ENCODE results near the gene PRKCB. TPM values are rescaled to one million over a fixed set of nuclear protein-coding genes. Genes with fewer than 3 reads are reported as not detected.
A peak's percentile ranks its signal among the peaks of the same experiment; 100 is the strongest.

Gene PRKCB
- total RNA-seq, 2 experiments from 2014 or later: 21.0 to 51.6 TPM

GRCh38 chr16:24255456-24256371, 419.9 kb downstream of the PRKCB start, which contains the start of gene CACNG3:
Gene CACNG3, plus strand, starts transcription at chr16:24256335. Its CDS starts 420 bp downstream, at chr16:24256755.
- TF ChIP-seq EZH2phosphoT487 (IDR thresholded peaks at IDR 0.05; ENCODE audit: borderline replicate concordance, low read depth, low read length) (no peak), CTCF (conservative IDR thresholded peaks at IDR 0.05; ENCODE audit: low read length) (no peak)
- Histone ChIP-seq H3K4me1 (ENCODE audit: insufficient read depth, low read length, poor library complexity, severe bottlenecking) (peaks cover 23% of the 10 kb centered on the region), H3K36me3 (ENCODE audit: insufficient read depth, low read length) (no peaks in the 10 kb centered on the region), H3K9me2 (ENCODE audit: insufficient read depth, low read length) (no peaks in the 10 kb centered on the region), H4K20me1 (ENCODE audit: insufficient read depth, low read length) (no peaks in the 10 kb centered on the region), H3K27ac (ENCODE audit: low read depth, low read length, poor library complexity, severe bottlenecking) (no peak within 1 kb of the TSS), H3K4me3 (ENCODE audit: low read depth, low read length, poor library complexity, severe bottlenecking) (no peak within 1 kb of the TSS), H3K4me2 (ENCODE audit: low read length) (no peak within 1 kb of the TSS), H3K79me2 (ENCODE audit: insufficient read depth, low read depth, low read length) (no peaks in the 10 kb centered on the region), H2AFZ (ENCODE audit: low read length) (no peak within 1 kb of the TSS), H3K9me3 (ENCODE audit: low read length) (no peaks in the 10 kb centered on the region)
- intact Hi-C loops (cut with micrococcal nuclease; ENCODE audit: unreplicated experiment): loop anchor here (10.0 kb wide), 1 partner anchor 249 kb away; no protein-coding TSS in a partner anchor
- BruUV-seq (replicated peaks): no TSS peak
- POLR2A ChIA-PET: interaction anchor here (0.7 to 1.5 kb wide), 2 partner anchors 10 to 162 kb away, joined by 3 read pairs; no protein-coding TSS in a partner anchor
- CTCF ChIA-PET (ENCODE audit: unreplicated experiment): interaction anchor here (1.6 kb wide), 1 partner anchor 185 kb away, joined by 6 read pairs; no protein-coding TSS in a partner anchor
- peak; percentile 37 for DNase-seq (ENCODE audit: low spot score)

GRCh38 chr16:24257958-24258357, 422.2 kb downstream of the PRKCB start:
- Histone ChIP-seq H3K9me2 (ENCODE audit: insufficient read depth, low read length) (no peaks in the 10 kb centered on the region), H4K20me1 (ENCODE audit: insufficient read depth, low read length) (no peaks in the 10 kb centered on the region), H3K4me3 (ENCODE audit: low read depth, low read length, poor library complexity, severe bottlenecking) (no peak overlapping the region), H2AFZ (ENCODE audit: low read length) (no peak overlapping the region), H3K4me1 (ENCODE audit: insufficient read depth, low read length, poor library complexity, severe bottlenecking) (peaks cover under 1% of the 10 kb centered on the region), H3K36me3 (ENCODE audit: insufficient read depth, low read length) (no peaks in the 10 kb centered on the region), H3K4me2 (ENCODE audit: low read length) (no peak overlapping the region), H3K79me2 (ENCODE audit: insufficient read depth, low read depth, low read length) (no peaks in the 10 kb centered on the region), H3K9me3 (ENCODE audit: low read length) (no peaks in the 10 kb centered on the region), H3K27ac (ENCODE audit: low read depth, low read length, poor library complexity, severe bottlenecking) (no peak overlapping the region)
- DNase-seq (ENCODE audit: low spot score): no peak
- ChIA-PET CTCF (ENCODE audit: unreplicated experiment) (no interaction called here), POLR2A (no interaction called here)
- intact Hi-C loops (cut with micrococcal nuclease; ENCODE audit: unreplicated experiment): loop anchor here (10.0 kb wide), 1 partner anchor 247 kb away; no protein-coding TSS in a partner anchor
- TF ChIP-seq EZH2phosphoT487 (IDR thresholded peaks at IDR 0.05; ENCODE audit: borderline replicate concordance, low read depth, low read length) (no peak), CTCF (conservative IDR thresholded peaks at IDR 0.05; ENCODE audit: low read length) (no peak)
- no TSS peak for BruUV-seq (replicated peaks)

GRCh38 chr16:24258791-24259190, 423.0 kb downstream of the PRKCB start:
- Histone ChIP-seq H3K36me3 (ENCODE audit: insufficient read depth, low read length) (no peaks in the 10 kb centered on the region), H3K4me2 (ENCODE audit: low read length) (no peak overlapping the region), H3K4me1 (ENCODE audit: insufficient read depth, low read length, poor library complexity, severe bottlenecking) (no peaks in the 10 kb centered on the region), H2AFZ (ENCODE audit: low read length) (no peak overlapping the region), H3K4me3 (ENCODE audit: low read depth, low read length, poor library complexity, severe bottlenecking) (no peak overlapping the region), H3K9me2 (ENCODE audit: insufficient read depth, low read length) (no peaks in the 10 kb centered on the region), H4K20me1 (ENCODE audit: insufficient read depth, low read length) (no peaks in the 10 kb centered on the region), H3K79me2 (ENCODE audit: insufficient read depth, low read depth, low read length) (no peaks in the 10 kb centered on the region), H3K9me3 (ENCODE audit: low read length) (no peaks in the 10 kb centered on the region), H3K27ac (ENCODE audit: low read depth, low read length, poor library complexity, severe bottlenecking) (no peak overlapping the region)
- intact Hi-C loops (cut with micrococcal nuclease; ENCODE audit: unreplicated experiment): loop anchor here (10.0 kb wide), 1 partner anchor 246 kb away; no protein-coding TSS in a partner anchor
- no TSS peak for BruUV-seq (replicated peaks)
- ChIA-PET CTCF (ENCODE audit: unreplicated experiment) (no interaction called here), POLR2A (no interaction called here)
- DNase-seq (ENCODE audit: low spot score): no peak
- no peak for TF ChIP-seq CTCF (conservative IDR thresholded peaks at IDR 0.05; ENCODE audit: low read length)
- TF ChIP-seq EZH2phosphoT487 (IDR thresholded peaks at IDR 0.05; ENCODE audit: borderline replicate concordance, low read depth, low read length): no peak

All from OCI-LY7 (cell line).